ENCODE measurements around the gene XPC.

XPC gene

GRCh38 chr3:14145670-14146380, 32.6 kb downstream of the XPC start:
- DNase-seq = no peak

GRCh38 chr3:14145236-14145635, 33.2 kb downstream of the XPC start:
- no peak for DNase-seq

DNA sequence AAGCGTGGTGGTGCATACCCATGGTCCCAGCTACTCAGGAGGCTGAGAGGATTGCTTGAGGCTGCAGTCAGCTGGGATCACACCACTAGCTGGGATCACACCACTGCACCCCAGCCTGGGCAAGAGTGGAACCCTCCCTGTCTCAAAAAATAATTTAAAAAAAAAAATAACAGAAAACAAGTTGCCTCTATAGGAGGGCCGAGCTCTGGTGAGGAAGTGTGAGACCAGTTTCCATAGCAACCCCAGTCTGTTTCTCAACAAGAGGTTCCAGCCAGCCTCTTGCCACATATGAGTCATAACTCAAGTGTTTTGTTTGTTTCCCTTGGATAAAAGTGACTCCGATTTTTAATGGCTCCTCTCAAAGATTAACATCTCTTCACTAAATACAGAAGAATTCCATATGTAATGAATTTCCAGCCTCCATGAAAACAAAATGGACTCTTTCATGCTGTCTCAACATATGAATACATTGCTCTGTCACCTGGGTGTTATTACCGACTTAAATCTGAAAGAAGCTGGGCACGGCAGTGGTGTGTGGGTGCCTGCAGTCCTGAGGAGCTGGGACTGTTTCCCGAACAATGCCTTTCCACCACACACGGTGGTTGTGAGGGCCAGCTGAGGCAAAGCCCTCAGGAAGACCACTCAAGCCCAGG, 33.9 kb downstream of the XPC start:
- peak; percentile 90 for DNase-seq

- DNase-seq = no peak
Measured at GRCh38 chr3:14143271-14144225, 34.9 kb downstream of the XPC start.

GRCh38 chr3:14142567-14143270, 35.7 kb downstream of the XPC start:
- peak; percentile 16 for DNase-seq

- peak; percentile 25 for DNase-seq
Measured at GRCh38 chr3:14141602-14142341, 36.6 kb downstream of the XPC start.

- no peak for DNase-seq
Measured at GRCh38 chr3:14141144-14141543, 37.3 kb downstream of the XPC start.

DNA sequence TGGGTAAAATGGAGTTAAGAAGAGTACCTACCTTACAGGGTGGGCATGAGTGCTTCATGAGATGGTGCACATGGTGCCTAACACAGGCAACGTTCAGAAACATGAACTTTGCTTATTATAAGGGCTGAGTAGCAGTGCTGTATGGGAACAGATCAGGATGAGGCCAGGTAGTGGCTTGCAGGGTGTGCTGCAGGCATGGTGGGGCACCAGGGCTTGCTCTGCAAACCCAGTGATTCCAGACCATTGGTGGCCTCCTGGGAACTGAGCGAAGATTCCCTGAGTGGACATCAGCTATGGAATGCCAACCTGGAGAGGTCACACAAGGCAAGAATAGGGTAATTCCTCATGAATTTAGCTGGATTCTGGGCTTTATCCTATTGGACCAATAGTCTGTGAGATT, 37.7 kb downstream of the XPC start:
- no peak for DNase-seq

GRCh38 chr3:14139771-14140170, 38.6 kb downstream of the XPC start:
- DNase-seq = no peak

GRCh38 chr3:14138878-14139655, 39.3 kb downstream of the XPC start:
- no peak for DNase-seq

DNA sequence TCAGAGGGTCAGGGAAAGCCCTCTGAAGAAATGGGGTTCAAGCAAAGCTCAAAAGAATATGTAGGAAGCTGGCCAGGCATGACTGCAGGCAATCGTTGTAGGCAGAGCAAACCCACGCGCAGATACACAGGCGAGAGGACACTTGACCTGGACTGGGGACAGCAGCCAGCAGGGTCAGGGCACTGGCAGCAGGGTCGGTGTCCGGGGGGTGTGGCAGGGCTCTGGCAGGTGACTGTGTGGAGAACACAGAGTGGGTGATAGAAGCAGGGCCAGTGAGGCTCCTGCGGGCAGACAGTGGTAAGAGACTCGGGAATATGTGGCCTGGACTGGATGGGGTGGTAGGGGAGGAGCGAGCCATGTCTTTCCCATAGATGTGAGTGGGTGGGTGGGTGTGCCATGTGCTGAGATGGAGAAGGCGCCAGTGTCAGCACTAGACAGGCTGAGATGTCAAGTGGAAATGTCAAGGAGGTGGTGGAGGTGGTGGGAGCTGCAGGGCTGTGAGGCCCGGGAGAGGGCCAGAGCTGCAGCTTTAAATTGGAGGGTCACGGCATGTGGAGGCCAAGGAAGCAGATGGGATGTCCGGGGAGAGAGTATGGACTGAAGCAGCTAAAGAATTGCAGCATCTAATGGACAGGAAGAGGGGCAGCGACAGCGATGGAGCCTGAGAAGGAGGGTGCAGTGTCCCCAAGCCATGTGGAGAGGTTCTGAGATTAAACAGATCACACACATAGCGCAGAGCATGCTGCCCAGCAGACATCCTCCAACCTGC, 40.1 kb downstream of the XPC start:
- DNase-seq = no peak

- DNase-seq = no peak
Measured at GRCh38 chr3:14137445-14137844, 41.0 kb downstream of the XPC start.

- no peak for DNase-seq
Measured at GRCh38 chr3:14137004-14137403, 41.4 kb downstream of the XPC start.

- DNase-seq = no peak
Measured at GRCh38 chr3:14135581-14135980, 42.8 kb downstream of the XPC start.

GRCh38 chr3:14134291-14134690, 44.1 kb downstream of the XPC start:
- no peak for DNase-seq

- DNase-seq = no peak
Measured at GRCh38 chr3:14133876-14134275, 44.5 kb downstream of the XPC start.

DNA sequence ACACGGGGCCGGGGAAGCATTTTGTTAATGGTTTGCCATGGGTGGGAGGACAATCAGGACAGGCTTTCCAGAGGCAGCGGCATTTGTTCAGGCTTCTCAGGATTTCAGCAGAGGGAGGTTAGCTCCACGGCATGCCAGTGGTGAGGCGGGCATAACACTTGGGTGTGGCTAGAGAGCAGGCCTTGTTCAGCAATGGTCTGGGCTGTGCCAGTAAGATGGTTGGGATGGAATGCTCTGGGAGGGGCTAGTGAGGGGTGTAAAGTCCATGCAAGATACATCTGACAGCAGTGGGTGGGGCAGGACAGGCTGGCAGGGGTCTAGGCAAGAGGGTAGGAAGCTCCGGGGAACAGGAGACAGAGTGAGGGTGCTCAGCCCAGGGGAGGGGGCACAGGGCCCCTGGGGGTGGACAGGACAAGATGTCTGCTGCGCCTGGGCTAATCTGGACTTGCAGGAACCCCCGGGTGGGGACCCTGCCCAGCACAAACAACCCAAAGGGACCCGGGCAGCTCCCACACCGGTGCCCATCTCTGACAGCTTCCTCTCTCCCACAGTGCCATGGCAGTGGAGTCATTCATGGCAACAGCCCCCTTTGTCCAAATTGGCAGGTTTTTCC, 45.1 kb downstream of the XPC start:
- no peak for DNase-seq

DNA sequence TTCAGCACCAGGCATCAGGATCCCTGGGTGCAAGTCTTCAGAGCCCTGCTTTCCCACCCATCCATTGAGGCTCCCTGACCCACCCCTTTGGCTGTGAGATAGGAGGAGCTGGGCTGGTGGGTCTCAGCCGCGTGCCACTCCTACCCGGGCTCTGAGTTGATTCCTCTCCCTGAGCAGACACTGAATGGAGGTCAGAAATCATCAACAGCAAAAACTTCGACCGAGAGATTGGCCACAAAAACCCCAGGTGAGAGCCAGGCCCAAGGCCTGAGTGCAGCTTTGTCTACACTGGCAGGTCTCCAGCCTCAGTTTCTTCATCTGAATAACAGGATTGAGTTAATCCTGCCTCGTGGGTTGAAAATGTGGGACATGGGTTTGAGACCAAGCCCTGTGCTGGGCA, 45.7 kb downstream of the XPC start:
- no peak for DNase-seq

- DNase-seq = no peak
Measured at GRCh38 chr3:14132120-14132519, 46.3 kb downstream of the XPC start.

GRCh38 chr3:14131134-14131533, 47.3 kb downstream of the XPC start:
- DNase-seq = no peak

Data from DMS79 (cell line).